GM21576 (cell line): Measurements from ENCODE around the gene PIGK.

Experiments used
- ATAC-seq: cut with Tn5 transposase; IDR thresholded peaks from one replicate; pipeline ENCODE4 v1.9.1; 2021; ENCODE audit warnings: mild to moderate bottlenecking, moderate library complexity; ENCODE audit not compliant: unreplicated experiment

The PIGK gene

DNA sequence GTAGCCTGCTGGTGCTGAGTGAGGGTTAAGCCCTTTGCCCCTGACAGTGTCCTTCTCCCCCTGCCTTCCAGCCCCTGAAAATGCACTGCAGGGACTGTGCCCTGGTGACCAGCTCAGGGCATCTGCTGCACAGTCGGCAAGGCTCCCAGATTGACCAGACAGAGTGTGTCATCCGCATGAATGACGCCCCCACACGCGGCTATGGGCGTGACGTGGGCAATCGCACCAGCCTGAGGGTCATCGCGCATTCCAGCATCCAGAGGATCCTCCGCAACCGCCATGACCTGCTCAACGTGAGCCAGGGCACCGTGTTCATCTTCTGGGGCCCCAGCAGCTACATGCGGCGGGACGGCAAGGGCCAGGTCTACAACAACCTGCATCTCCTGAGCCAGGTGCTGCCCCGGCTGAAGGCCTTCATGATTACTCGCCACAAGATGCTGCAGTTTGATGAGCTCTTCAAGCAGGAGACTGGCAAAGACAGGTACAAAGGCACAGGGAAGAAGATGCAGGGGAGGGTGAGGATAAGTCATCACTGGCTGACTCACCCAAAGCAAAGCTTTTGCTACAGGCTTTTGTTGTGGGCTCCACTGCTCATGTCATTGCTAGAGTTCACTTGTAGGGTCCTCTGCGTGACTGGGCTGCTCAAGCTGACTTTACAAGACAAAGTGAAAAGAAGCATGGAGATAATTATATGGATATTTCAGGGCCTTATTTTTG lies 174.9 kb downstream of the PIGK start:
- no peak for ATAC-seq

DNA sequence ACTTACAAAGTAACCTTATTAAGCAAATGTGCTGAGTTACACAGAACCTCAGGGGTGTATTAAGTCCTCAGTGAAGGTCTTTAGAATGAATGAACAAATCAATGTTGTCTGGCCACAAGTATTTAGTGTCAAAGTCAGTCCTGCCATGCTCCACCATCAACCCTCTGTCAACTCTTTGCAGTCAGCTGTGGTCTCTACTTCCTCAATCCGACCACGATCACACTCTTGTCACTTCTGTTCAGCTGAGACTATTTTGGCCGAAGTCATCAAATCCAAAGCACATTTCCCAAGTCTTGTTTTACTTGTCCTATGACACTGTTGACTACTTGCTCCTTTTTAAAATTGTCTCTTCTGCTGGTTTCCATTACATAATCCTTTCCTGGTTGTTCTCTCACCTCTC lies 178.4 kb downstream of the PIGK start:
- no peak for ATAC-seq

DNA sequence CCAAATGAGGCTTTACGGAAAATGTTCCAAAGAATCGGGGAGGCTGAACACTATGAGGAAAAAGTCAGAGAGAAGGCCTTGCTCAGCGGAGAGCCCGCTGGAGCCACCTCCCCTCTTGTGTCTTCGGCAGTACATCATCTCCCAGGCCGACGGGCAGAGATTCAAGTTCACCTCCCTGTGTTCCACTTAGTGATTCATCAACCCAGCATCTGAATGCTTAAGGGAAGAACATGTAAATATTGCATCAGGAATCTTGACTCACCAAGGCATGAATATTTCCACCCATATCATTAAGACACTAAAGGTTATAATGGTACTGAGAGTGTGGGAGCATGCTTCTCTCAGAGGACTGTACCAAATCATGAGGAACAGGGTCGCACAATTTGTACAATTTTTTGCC lies 179.5 kb downstream of the PIGK start:
- no peak for ATAC-seq

- ATAC-seq = no peak
Measured at GRCh38 chr1:77039111-77039510, 180.1 kb downstream of the PIGK start.
